OCI-LY7 (cell line): ENCODE measurements around the gene HES1. TPM values are rescaled to one million over a fixed set of nuclear protein-coding genes. Genes with fewer than 3 reads are reported as not detected.

ENCODE experiments used
- BruUV-seq: library from RNA; stranded (reverse); fragments of 400-500 nt; replicated peaks from 2 replicates; lab custom pipeline; 2021; lab: Mats Ljungman, UMichigan
- CTCF ChIA-PET: fragments of 300-600 bp; sonication (Branson Sonifier 250); formaldehyde crosslinking; loops from one replicate; lab custom pipeline; 2022; ENCODE audit warnings: antibody characterized with exemption; ENCODE audit not compliant: unreplicated experiment; lab: Charles Lee
- POLR2A ChIA-PET: fragments of 300-600 bp; sonication (Branson Sonifier 250); formaldehyde crosslinking; loops from one replicate; lab custom pipeline; 2022; ENCODE audit warnings: antibody characterized with exemption; lab: Charles Lee
- DNase-seq: peaks from one replicate; pipeline ENCODE4 v3.0.0-alpha.2; 2015; ENCODE audit warnings: low spot score
- H2AFZ ChIP-seq: fragments of 200-600 bp; sonication (generic), shearing (Covaris generic); 2 replicates; pipeline ENCODE4 v1.6.1; 2014; ENCODE audit warnings: mild to moderate bottlenecking, antibody characterized with exemption, low read length, moderate library complexity
- H3K27ac ChIP-seq: fragments of 200-600 bp; sonication (generic); 2 replicates; pipeline ENCODE4 v1.5.1; 2014; ENCODE audit warnings: mixed run types, low read depth, mild to moderate bottlenecking, moderate library complexity, low read length, inconsistent platforms; ENCODE audit not compliant: poor library complexity, severe bottlenecking
- H3K36me3 ChIP-seq: fragments of 200-600 bp; sonication (generic); 2 replicates; pipeline ENCODE4 v1.6.1; 2014; ENCODE audit warnings: mild to moderate bottlenecking, antibody characterized with exemption, low read length, moderate library complexity, mixed read lengths; ENCODE audit not compliant: insufficient read depth
- H3K4me1 ChIP-seq: fragments of 200-600 bp; sonication (generic); 2 replicates; pipeline ENCODE4 v1.5.1; 2014; ENCODE audit warnings: mild to moderate bottlenecking, low read length; ENCODE audit not compliant: insufficient read depth, poor library complexity, severe bottlenecking
- H3K4me2 ChIP-seq: fragments of 200-600 bp; sonication (generic); 2 replicates; pipeline ENCODE4 v1.6.1; 2014; ENCODE audit warnings: mild to moderate bottlenecking, low read length
- H3K4me3 ChIP-seq: fragments of 200-600 bp; sonication (generic); 2 replicates; pipeline ENCODE4 v1.5.1; 2014; ENCODE audit warnings: mild to moderate bottlenecking, low read depth, low read length; ENCODE audit not compliant: poor library complexity, severe bottlenecking
- H3K79me2 ChIP-seq: fragments of 200-600 bp; sonication (generic); 2 replicates; pipeline ENCODE4 v1.6.1; 2016; ENCODE audit warnings: low read depth, mild to moderate bottlenecking, low read length, moderate library complexity, mixed read lengths; ENCODE audit not compliant: insufficient read depth
- H3K9me2 ChIP-seq: fragments of 200-600 bp; sonication (generic); 2 replicates; pipeline ENCODE4 v1.6.1; 2016; ENCODE audit warnings: mild to moderate bottlenecking, low read length, mixed read lengths; ENCODE audit not compliant: insufficient read depth
- H3K9me3 ChIP-seq: fragments of 200-600 bp; sonication (generic); 2 replicates; pipeline ENCODE4 v1.6.1; 2014; ENCODE audit warnings: mild to moderate bottlenecking, mixed run types, low read length, mixed read lengths
- H4K20me1 ChIP-seq: fragments of 200-600 bp; sonication (generic); 2 replicates; pipeline ENCODE4 v1.6.1; 2014; ENCODE audit warnings: mild to moderate bottlenecking, antibody characterized with exemption, low read length, moderate library complexity, mixed read lengths; ENCODE audit not compliant: insufficient read depth
- CTCF ChIP-seq: fragments of 200-600 bp; sonication (generic); conservative IDR thresholded peaks from 2 replicates; pipeline ENCODE4 v1.5.1; 2014; ENCODE audit warnings: mild to moderate bottlenecking, antibody characterized with exemption, low read length, moderate library complexity, mixed read lengths
- EZH2phosphoT487 ChIP-seq: fragments of 200-600 bp; sonication (generic); IDR thresholded peaks from 2 replicates; pipeline ENCODE4 v1.6.1; 2018; ENCODE audit warnings: low read depth, borderline replicate concordance, mild to moderate bottlenecking, mixed run types, antibody characterized with exemption, low read length, moderate library complexity, mixed read lengths
- intact Hi-C: fragments of 100-400 bp; cut with micrococcal nuclease; formaldehyde crosslinking; loops from one replicate; pipeline ENCODE4 v1.10.0; 2022; ENCODE audit not compliant: unreplicated experiment
- total RNA-seq, 2 experiments: library from RNA; depleted of rRNA in 1 of 2; stranded (reverse); fragments of >200 nt in 1 of 2; shearing (Covaris generic) in 1 of 2; gene quantifications; 2 replicates each; pipeline ENCODE4 v1.2.3, GENCODE V29; 2014 to 2022

Gene HES1
- total RNA-seq, 2 experiments from 2014 or later: 1.1 to 3.0 TPM

- CTCF ChIA-PET: no interaction called here
- H4K20me1 ChIP-seq: no peaks in the 10 kb centered on the region
- no peaks in the 10 kb centered on the region for H3K79me2 ChIP-seq
- no peak overlapping the region for H3K4me2 ChIP-seq
- H3K27ac ChIP-seq: no peak overlapping the region
- BruUV-seq: no TSS peak
- TF ChIP-seq EZH2phosphoT487 (no peak), CTCF (no peak)
- H3K4me3 ChIP-seq: no peak overlapping the region
- no peaks in the 10 kb centered on the region for H3K9me2 ChIP-seq
- H3K9me3 ChIP-seq: no peaks in the 10 kb centered on the region
- H2AFZ ChIP-seq: no peak overlapping the region
- no peak for DNase-seq
- POLR2A ChIA-PET: no interaction called here
- intact Hi-C loops: no loop called here
- H3K4me1 ChIP-seq: no peaks in the 10 kb centered on the region
- H3K36me3 ChIP-seq: no peaks in the 10 kb centered on the region
These were observed 34.8 kb downstream of the HES1 start for GRCh38 chr3:194170793-194171192.

- no peak for DNase-seq
- no peaks in the 10 kb centered on the region for H3K4me1 ChIP-seq
- POLR2A ChIA-PET: interaction anchor here (0.7 kb wide), 1 partner anchor 14 kb away, joined by 4 read pairs; no protein-coding TSS in a partner anchor
- CTCF ChIA-PET: no interaction called here
- H3K4me3 ChIP-seq: no peak overlapping the region
- H3K27ac ChIP-seq: no peak overlapping the region
- TF ChIP-seq CTCF (no peak), EZH2phosphoT487 (no peak)
- H3K36me3 ChIP-seq: no peaks in the 10 kb centered on the region
- no peaks in the 10 kb centered on the region for H3K9me3 ChIP-seq
- intact Hi-C loops: no loop called here
- no peaks in the 10 kb centered on the region for H3K9me2 ChIP-seq
- no TSS peak for BruUV-seq
- no peaks in the 10 kb centered on the region for H4K20me1 ChIP-seq
- no peaks in the 10 kb centered on the region for H3K79me2 ChIP-seq
- H2AFZ ChIP-seq: no peak overlapping the region
- H3K4me2 ChIP-seq: no peak overlapping the region
These were observed 38.5 kb downstream of the HES1 start for GRCh38 chr3:194174406-194174805.

- H3K9me2 ChIP-seq: no peaks in the 10 kb centered on the region
- no peak overlapping the region for H2AFZ ChIP-seq
- H4K20me1 ChIP-seq: no peaks in the 10 kb centered on the region
- BruUV-seq: no TSS peak
- no peak for TF ChIP-seq EZH2phosphoT487
- TF ChIP-seq CTCF: no peak
- no peaks in the 10 kb centered on the region for H3K4me1 ChIP-seq
- no peak for DNase-seq
- intact Hi-C loops: no loop called here
- no peaks in the 10 kb centered on the region for H3K79me2 ChIP-seq
- CTCF ChIA-PET: no interaction called here
- H3K36me3 ChIP-seq: no peaks in the 10 kb centered on the region
- POLR2A ChIA-PET: interaction anchor here (0.7 kb wide), 1 partner anchor 11 kb away, joined by 3 read pairs; no protein-coding TSS in a partner anchor
- H3K27ac ChIP-seq: no peak overlapping the region
- H3K4me2 ChIP-seq: no peak overlapping the region
- H3K4me3 ChIP-seq: no peak overlapping the region
- H3K9me3 ChIP-seq: no peaks in the 10 kb centered on the region
These were observed 39.0 kb downstream of the HES1 start for GRCh38 chr3:194174980-194175379.
